Smooth muscle cell (in vitro differentiated cells): ENCODE results near the gene UBE2I. TPM values are rescaled to one million over a fixed set of nuclear protein-coding genes. Genes with fewer than 3 reads are reported as not detected.
"Not testable (repeated sequence)": the region's sequence is repeated elsewhere in the genome, so short reads cannot be mapped to it uniquely, and the experiment has no call there.

Experiments used
- DNase-seq: peaks from one replicate; lab custom pipeline; 2025; ENCODE audit not compliant: unreplicated experiment; lab: John Stamatoyannopoulos, UW
- H2AFZ ChIP-seq: fragments of 200-600 bp; sonication (generic); 2 replicates; pipeline ENCODE4 v1.6.0; 2016; ENCODE audit warnings: antibody characterized with exemption, low read depth, mild to moderate bottlenecking
- H3F3A ChIP-seq: fragments of 200-600 bp; sonication (generic); 2 replicates; pipeline ENCODE4 v1.6.0; 2017; ENCODE audit warnings: antibody characterized with exemption, low read depth
- H3K27ac ChIP-seq: fragments of 200-600 bp; sonication (generic); 2 replicates; pipeline ENCODE4 v1.5.1; 2016; ENCODE audit warnings: low read depth, mild to moderate bottlenecking
- H3K27me3 ChIP-seq: fragments of 200-600 bp; sonication (generic); 2 replicates; pipeline ENCODE4 v1.6.1; 2016; ENCODE audit warnings: low read depth, mild to moderate bottlenecking
- H3K36me3 ChIP-seq: fragments of 200-600 bp; sonication (generic); 2 replicates; pipeline ENCODE4 v1.5.1; 2016; ENCODE audit warnings: low read depth
- H3K4me1 ChIP-seq: fragments of 200-600 bp; sonication (generic); 2 replicates; pipeline ENCODE4 v1.5.1; 2016; ENCODE audit warnings: low read depth
- H3K4me2 ChIP-seq: fragments of 200-600 bp; sonication (generic); 2 replicates; pipeline ENCODE4 v1.6.0; 2016; ENCODE audit warnings: mild to moderate bottlenecking
- H3K4me3 ChIP-seq: fragments of 200-600 bp; sonication (generic); 2 replicates; pipeline ENCODE4 v1.5.1; 2016; ENCODE audit warnings: mild to moderate bottlenecking
- H3K79me2 ChIP-seq: fragments of 200-600 bp; sonication (generic); 2 replicates; pipeline ENCODE4 v1.6.0; 2016; ENCODE audit warnings: low read depth, mild to moderate bottlenecking
- H3K9ac ChIP-seq: fragments of 200-600 bp; sonication (generic); 2 replicates; pipeline ENCODE4 v1.6.0; 2016; ENCODE audit warnings: low read depth
- H3K9me3 ChIP-seq: fragments of 200-600 bp; sonication (generic); replicated peaks from 2 replicates; pipeline ENCODE4 v1.5.1; 2016; ENCODE audit warnings: low read depth
- H4K20me1 ChIP-seq: fragments of 200-600 bp; sonication (generic); 2 replicates; pipeline ENCODE4 v1.6.0; 2016; ENCODE audit warnings: low read depth
- WGBS: methylation state at CpG from one replicate; pipeline ENCODE4 v1.1.7; 2016; ENCODE audit warnings: low lambda C conversion rate; 5-methylcytosine and 5-hydroxymethylcytosine counted together
- polyA plus RNA-seq: library from polyadenylated mRNA; unstranded; fragments of >200 nt; fragmentation: Nextera tagmentation; extraction: Ambion mirVana; gene quantifications from 2 replicates; pipeline ENCODE4 v1.2.1, GENCODE V29; 2016
- total RNA-seq: library from RNA; depleted of rRNA; stranded (reverse); fragments of >200 nt; gene quantifications from 2 replicates; pipeline ENCODE4 v1.2.3, GENCODE V29; 2014
- TF ChIP-seq, protein P1 (sequence below): fragments of 200-600 bp; sonication (generic); IDR thresholded peaks from 2 replicates; pipeline ENCODE4 v1.5.1; 2017; ENCODE audit warnings: borderline replicate concordance, mild to moderate bottlenecking, antibody characterized with exemption; ENCODE audit not compliant: insufficient read depth, poor library complexity, severe bottlenecking

UBE2I gene
- total and polyA plus RNA-seq, 2 experiments from 2014 or later, result 95.9 to 169 TPM

DNA sequence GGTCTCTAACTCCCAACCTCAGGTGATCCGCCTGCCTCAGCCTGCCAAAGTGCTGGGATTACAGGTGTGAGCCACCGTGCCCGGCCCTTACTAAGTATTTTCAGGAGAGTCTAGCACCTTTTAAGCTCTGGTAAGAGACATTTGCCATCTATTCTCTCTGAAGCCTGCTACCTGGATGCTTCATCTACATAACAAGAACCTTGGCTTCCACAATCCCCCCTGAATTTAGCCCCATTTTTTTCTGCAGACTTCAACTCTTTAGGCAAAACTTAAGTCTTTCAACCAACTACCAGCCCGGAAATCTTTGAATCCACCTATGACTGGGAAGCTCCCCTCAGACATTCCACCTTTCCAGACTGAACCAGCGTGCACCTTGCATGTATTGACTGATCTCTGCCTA, 14.0 kb upstream of the UBE2I start:
- no peak overlapping the region for H3K27ac ChIP-seq
- no peaks in the 10 kb centered on the region for H3K4me1 ChIP-seq
- no peak overlapping the region for H3K9ac ChIP-seq
- WGBS, result 51% methylated on average over 5 of the region's 5 CpGs
- H3K4me3 ChIP-seq, result no peak overlapping the region
- H3K36me3 ChIP-seq, result no peaks in the 10 kb centered on the region
- peaks cover 15% of the 10 kb centered on the region for H3K27me3 ChIP-seq
- no peak overlapping the region for H3K4me2 ChIP-seq
- TF ChIP-seq, protein P1, sequence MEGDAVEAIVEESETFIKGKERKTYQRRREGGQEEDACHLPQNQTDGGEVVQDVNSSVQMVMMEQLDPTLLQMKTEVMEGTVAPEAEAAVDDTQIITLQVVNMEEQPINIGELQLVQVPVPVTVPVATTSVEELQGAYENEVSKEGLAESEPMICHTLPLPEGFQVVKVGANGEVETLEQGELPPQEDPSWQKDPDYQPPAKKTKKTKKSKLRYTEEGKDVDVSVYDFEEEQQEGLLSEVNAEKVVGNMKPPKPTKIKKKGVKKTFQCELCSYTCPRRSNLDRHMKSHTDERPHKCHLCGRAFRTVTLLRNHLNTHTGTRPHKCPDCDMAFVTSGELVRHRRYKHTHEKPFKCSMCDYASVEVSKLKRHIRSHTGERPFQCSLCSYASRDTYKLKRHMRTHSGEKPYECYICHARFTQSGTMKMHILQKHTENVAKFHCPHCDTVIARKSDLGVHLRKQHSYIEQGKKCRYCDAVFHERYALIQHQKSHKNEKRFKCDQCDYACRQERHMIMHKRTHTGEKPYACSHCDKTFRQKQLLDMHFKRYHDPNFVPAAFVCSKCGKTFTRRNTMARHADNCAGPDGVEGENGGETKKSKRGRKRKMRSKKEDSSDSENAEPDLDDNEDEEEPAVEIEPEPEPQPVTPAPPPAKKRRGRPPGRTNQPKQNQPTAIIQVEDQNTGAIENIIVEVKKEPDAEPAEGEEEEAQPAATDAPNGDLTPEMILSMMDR, result no peak
- H3F3A ChIP-seq, result no peaks in the 10 kb centered on the region
- no peak for DNase-seq
- no peaks in the 10 kb centered on the region for H3K79me2 ChIP-seq
- H3K9me3 ChIP-seq, result no peaks in the 10 kb centered on the region
- H2AFZ ChIP-seq, result no peak overlapping the region
- H4K20me1 ChIP-seq, result no peaks in the 10 kb centered on the region

- H3K79me2 ChIP-seq, H3K4me3 ChIP-seq, H2AFZ ChIP-seq, H4K20me1 ChIP-seq, H3K9me3 ChIP-seq, H3K4me2 ChIP-seq, DNase-seq, H3K9ac ChIP-seq, H3K4me1 ChIP-seq, H3K36me3 ChIP-seq, H3F3A ChIP-seq, H3K27me3 ChIP-seq: not testable (repeated sequence)
- H3K27ac ChIP-seq, result peak overlapping the region; percentile 90
- 88% methylated on average over 8 of the region's 8 CpGs for WGBS
Observed at GRCh38 chr16:1296688-1297017, 12.8 kb upstream of the UBE2I start.

GRCh38 chr16:1297018-1297696, 12.3 kb upstream of the UBE2I start:
- Histone ChIP-seq H3K27ac (peak overlapping the region; percentile 90), H4K20me1 (no peaks in the 10 kb centered on the region), H3K4me2 (no peak overlapping the region), H3K9ac (peak overlapping the region; percentile 73), H3K9me3 (no peaks in the 10 kb centered on the region), H3K79me2 (no peaks in the 10 kb centered on the region), H3F3A (no peaks in the 10 kb centered on the region), H2AFZ (no peak overlapping the region), H3K4me3 (no peak overlapping the region), H3K4me1 (no peaks in the 10 kb centered on the region), H3K27me3 (peaks cover 6% of the 10 kb centered on the region), H3K36me3 (no peaks in the 10 kb centered on the region)
- no peak for DNase-seq
- 65% methylated on average over 6 of the region's 6 CpGs for WGBS
- TF ChIP-seq, protein P1, result no peak

GRCh38 chr16:1298406-1298805, 11.0 kb upstream of the UBE2I start:
- Histone ChIP-seq H3K79me2 (no peaks in the 10 kb centered on the region), H3K4me1 (no peaks in the 10 kb centered on the region), H3K9me3 (no peaks in the 10 kb centered on the region), H2AFZ (no peak overlapping the region), H3K27me3 (peaks cover 6% of the 10 kb centered on the region), H3K36me3 (no peaks in the 10 kb centered on the region), H3K4me2 (no peak overlapping the region), H3K27ac (no peak overlapping the region), H3K4me3 (no peak overlapping the region), H4K20me1 (no peaks in the 10 kb centered on the region), H3K9ac (no peak overlapping the region), H3F3A (no peaks in the 10 kb centered on the region)
- WGBS, result 91% methylated on average over 14 of the region's 14 CpGs
- TF ChIP-seq, protein P1, result no peak
- no peak for DNase-seq
